CD14-positive monocyte (primary cell): ENCODE results near the gene SERPINB5. TPM values are rescaled to one million over a fixed set of nuclear protein-coding genes. Genes with fewer than 3 reads are reported as not detected.

ENCODE experiments used
- DNase-seq, 3 donors: peaks; one replicate each; pipeline ENCODE4 v3.0.0-alpha.2; 2011 to 2022
- H2AFZ ChIP-seq: 2 replicates; pipeline ENCODE4 v1.6.0; 2012; ENCODE audit warnings: mild to moderate bottlenecking, low read depth, low read length, inconsistent platforms; ENCODE audit not compliant: insufficient read depth, poor library complexity, severe bottlenecking
- H3K27ac ChIP-seq, 2 donors: 1 replicate in 1 of 2; 2 replicates in 1 of 2; pipeline ENCODE4 v1.5.1; 2012 to 2013; ENCODE audit warnings: low read length in 2 of 2, control low read depth in 1 of 2, inconsistent platforms in 1 of 2, low read depth in 1 of 2, mild to moderate bottlenecking in 1 of 2
- H3K27me3 ChIP-seq, 2 donors: one replicate each; pipeline versions ENCODE4 v1.6.0 to v1.6.1; 2011 to 2013; ENCODE audit warnings: low read length in 2 of 2; ENCODE audit not compliant: control insufficient read depth in 2 of 2, insufficient read depth in 2 of 2
- H3K36me3 ChIP-seq, 2 donors: replicated peaks in 1 of 2; 1 replicate in 1 of 2; 2 replicates in 1 of 2; pipeline versions ENCODE4 v1.5.1 to v1.6.1; 2012 to 2013; ENCODE audit warnings: low read length in 2 of 2, control low read depth in 1 of 2, inconsistent platforms in 1 of 2, mild to moderate bottlenecking in 1 of 2; ENCODE audit not compliant: insufficient read depth in 2 of 2, control insufficient read depth in 1 of 2
- H3K4me1 ChIP-seq, 2 donors: 1 replicate in 1 of 2; 2 replicates in 1 of 2; pipeline versions ENCODE4 v1.5.1 to v1.6.1; 2012 to 2013; ENCODE audit warnings: low read length in 2 of 2, control low read depth in 1 of 2, inconsistent platforms in 1 of 2, mild to moderate bottlenecking in 1 of 2, moderate library complexity in 1 of 2; ENCODE audit not compliant: insufficient read depth in 2 of 2, control insufficient read depth in 1 of 2
- H3K4me2 ChIP-seq: replicated peaks from 2 replicates; pipeline ENCODE3; 2012; ENCODE audit warnings: low read length, moderate library complexity, mild to moderate bottlenecking; ENCODE audit not compliant: poor library complexity, severe bottlenecking; ENCODE audit errors: extremely low read depth
- H3K4me3 ChIP-seq, 3 experiments: fragments of 200-600 bp in 1 of 3; sonication (generic) in 1 of 3; replicated peaks in 1 of 3; 1 replicate in 2 of 3; 2 replicates in 1 of 3; pipeline ENCODE4 v1.5.1; 2011 to 2013; ENCODE audit warnings: low read length in 3 of 3, mild to moderate bottlenecking in 3 of 3, control low read depth in 2 of 3, low read depth in 2 of 3, inconsistent platforms in 1 of 3, moderate library complexity in 1 of 3
- H3K79me2 ChIP-seq: 2 replicates; pipeline ENCODE4 v1.6.0; 2012; ENCODE audit warnings: mild to moderate bottlenecking, control low read depth, inconsistent platforms, low read length, moderate library complexity; ENCODE audit not compliant: insufficient read depth
- H3K9ac ChIP-seq: 2 replicates; pipeline ENCODE4 v1.6.0; 2017; ENCODE audit warnings: low read length, mild to moderate bottlenecking; ENCODE audit not compliant: insufficient read depth, poor library complexity, severe bottlenecking
- H3K9me3 ChIP-seq, 2 donors: replicated peaks in 1 of 2; 1 replicate in 1 of 2; 2 replicates in 1 of 2; pipeline versions ENCODE4 v1.5.1 to v1.6.1; 2012 to 2013; ENCODE audit warnings: low read length in 2 of 2, control low read depth in 1 of 2; ENCODE audit not compliant: control insufficient read depth in 1 of 2, insufficient read depth in 1 of 2
- H4K20me1 ChIP-seq: 2 replicates; pipeline ENCODE4 v1.6.0; 2012; ENCODE audit warnings: mild to moderate bottlenecking, low read length, control low read depth, moderate library complexity; ENCODE audit not compliant: insufficient read depth
- H3K27ac Mint-ChIP-seq, 7 donors: one replicate each; pipeline ENCODE4 v1.8.0; 2020; ENCODE audit warnings: mild to moderate bottlenecking in 7 of 7, mixed read lengths in 7 of 7, moderate library complexity in 6 of 7, inconsistent platforms in 2 of 7
- H3K27me3 Mint-ChIP-seq, 3 donors: one replicate each; pipeline ENCODE4 v1.8.0; 2021 to 2022; ENCODE audit warnings: low read depth in 3 of 3, mild to moderate bottlenecking in 3 of 3, mixed read lengths in 3 of 3, moderate library complexity in 3 of 3, inconsistent platforms in 1 of 3
- H3K36me3 Mint-ChIP-seq, 2 donors: one replicate each; pipeline ENCODE4 v1.8.0; 2020; ENCODE audit warnings: mixed read lengths in 2 of 2, inconsistent platforms in 1 of 2, mild to moderate bottlenecking in 1 of 2
- H3K4me1 Mint-ChIP-seq: one replicate; pipeline ENCODE4 v1.8.0; 2020; ENCODE audit warnings: mild to moderate bottlenecking, mixed read lengths
- H3K4me3 Mint-ChIP-seq, 2 donors: one replicate each; pipeline ENCODE4 v1.8.0; 2020; ENCODE audit warnings: mild to moderate bottlenecking in 2 of 2, mixed read lengths in 2 of 2, moderate library complexity in 1 of 2
- H3K9me3 Mint-ChIP-seq, 7 donors: one replicate each; pipeline ENCODE4 v1.8.0; 2020 to 2022; ENCODE audit warnings: mixed read lengths in 7 of 7, mild to moderate bottlenecking in 6 of 7, moderate library complexity in 6 of 7, inconsistent platforms in 2 of 7
- WGBS: methylation state at CpG from one replicate; pipeline ENCODE4 v1.1.5; 2013; ENCODE audit warnings: missing lambda C conversion rate; ENCODE audit not compliant: insufficient coverage; 5-methylcytosine and 5-hydroxymethylcytosine counted together
- intact Hi-C, 2 donors: fragments of 100-400 bp; cut with micrococcal nuclease; formaldehyde crosslinking; loops; one replicate each; pipeline versions ENCODE4 v1.15.0 to v1.15.1; 2023
- polyA plus RNA-seq, 3 donors: library from polyadenylated mRNA; depleted of rRNA in 1 of 3; unstranded in 2 of 3; stranded (reverse) in 1 of 3; fragments of 300-500 nt in 2 of 3; fragments of >200 nt in 1 of 3; fragmentation: Illumina TruSeq in 2 of 3; gene quantifications; 1 replicate in 2 of 3; 2 replicates in 1 of 3; pipeline ENCODE4 v1.2.3, GENCODE V29; 2012 to 2021
- TF ChIP-seq, protein P1 (sequence below): fragments of 200-600 bp; IDR thresholded peaks from one replicate; pipeline ENCODE4 v1.8.0; 2022; ENCODE audit warnings: antibody characterized with exemption, mild to moderate bottlenecking

Gene SERPINB5
- polyA plus RNA-seq, 3 donors: not detected

DNA sequence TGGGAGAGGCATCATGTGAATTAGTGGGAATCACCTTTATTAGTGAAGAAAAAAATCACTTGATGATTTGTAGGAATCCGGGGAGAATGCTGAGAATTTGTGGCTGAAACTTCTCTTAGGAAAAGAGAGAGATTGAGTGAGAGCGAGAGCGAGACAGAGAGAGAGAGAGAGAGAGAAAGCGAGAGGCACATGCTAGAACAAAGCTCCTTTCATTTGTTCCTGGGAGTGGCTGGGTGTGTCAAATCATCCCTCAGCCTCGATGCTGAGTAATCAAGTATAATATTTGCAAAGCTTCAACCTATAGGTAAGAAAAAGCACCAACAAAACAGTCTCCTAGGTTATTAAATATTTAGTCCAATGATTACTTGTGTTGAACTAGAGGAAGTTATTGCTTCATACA, 4.4 kb upstream of the SERPINB5 start:
- Mint-ChIP-seq H3K4me1 (no peaks in the 10 kb centered on the region), H3K36me3 (no peaks in the 10 kb centered on the region), H3K9me3 (peaks cover 0 to 2% (median 0%) of the 10 kb centered on the region in 7 donors), H3K27ac (no peak overlapping the region), H3K4me3 (no peak overlapping the region), H3K27me3 (peaks cover 0 to 2% (median 0%) of the 10 kb centered on the region in 3 donors)
- 93% methylated on average over 2 of the region's 5 CpGs for WGBS
- no peaks in the 10 kb centered on the region for H4K20me1 ChIP-seq
- H3K4me2 ChIP-seq: no peak overlapping the region
- TF ChIP-seq, protein P1, sequence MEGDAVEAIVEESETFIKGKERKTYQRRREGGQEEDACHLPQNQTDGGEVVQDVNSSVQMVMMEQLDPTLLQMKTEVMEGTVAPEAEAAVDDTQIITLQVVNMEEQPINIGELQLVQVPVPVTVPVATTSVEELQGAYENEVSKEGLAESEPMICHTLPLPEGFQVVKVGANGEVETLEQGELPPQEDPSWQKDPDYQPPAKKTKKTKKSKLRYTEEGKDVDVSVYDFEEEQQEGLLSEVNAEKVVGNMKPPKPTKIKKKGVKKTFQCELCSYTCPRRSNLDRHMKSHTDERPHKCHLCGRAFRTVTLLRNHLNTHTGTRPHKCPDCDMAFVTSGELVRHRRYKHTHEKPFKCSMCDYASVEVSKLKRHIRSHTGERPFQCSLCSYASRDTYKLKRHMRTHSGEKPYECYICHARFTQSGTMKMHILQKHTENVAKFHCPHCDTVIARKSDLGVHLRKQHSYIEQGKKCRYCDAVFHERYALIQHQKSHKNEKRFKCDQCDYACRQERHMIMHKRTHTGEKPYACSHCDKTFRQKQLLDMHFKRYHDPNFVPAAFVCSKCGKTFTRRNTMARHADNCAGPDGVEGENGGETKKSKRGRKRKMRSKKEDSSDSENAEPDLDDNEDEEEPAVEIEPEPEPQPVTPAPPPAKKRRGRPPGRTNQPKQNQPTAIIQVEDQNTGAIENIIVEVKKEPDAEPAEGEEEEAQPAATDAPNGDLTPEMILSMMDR: no peak
- intact Hi-C loops: no loop called here
- H3K36me3 ChIP-seq: no peaks in the 10 kb centered on the region
- no peaks in the 10 kb centered on the region for H3K27me3 ChIP-seq
- H3K9ac ChIP-seq: no peak overlapping the region
- DNase-seq: no peak
- H3K27ac ChIP-seq: no peak overlapping the region
- H3K4me3 ChIP-seq: no peak overlapping the region
- H3K79me2 ChIP-seq: no peaks in the 10 kb centered on the region
- no peak overlapping the region for H2AFZ ChIP-seq
- no peaks in the 10 kb centered on the region for H3K4me1 ChIP-seq
- H3K9me3 ChIP-seq: no peaks in the 10 kb centered on the region

DNA sequence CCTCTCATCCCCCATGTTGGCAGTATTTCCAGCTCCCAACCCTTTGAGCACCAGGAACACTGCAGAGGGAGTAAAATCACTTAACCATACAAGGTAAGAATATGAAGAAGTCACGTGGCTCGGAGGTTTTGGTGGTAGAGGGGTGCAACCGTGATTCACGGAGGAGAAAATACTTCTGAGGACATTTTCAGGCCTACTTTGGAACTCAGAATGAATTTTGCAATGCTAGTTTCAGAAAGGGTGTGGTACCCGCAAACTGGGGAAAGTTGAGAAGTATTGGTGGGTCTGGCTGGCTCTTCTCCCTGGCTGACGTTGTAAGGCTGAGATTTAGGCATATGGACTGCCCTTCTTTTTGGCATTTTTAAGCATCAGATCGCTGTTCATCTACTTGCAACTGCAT, 442 bp downstream of the SERPINB5 start:
- Histone ChIP-seq H3K4me2 (no peak overlapping the region), H3K4me1 (no peaks in the 10 kb centered on the region), H3K79me2 (no peaks in the 10 kb centered on the region), H3K27me3 (no peaks in the 10 kb centered on the region), H3K36me3 (no peaks in the 10 kb centered on the region), H4K20me1 (no peaks in the 10 kb centered on the region), H3K4me3 (no peak overlapping the region), H3K27ac (no peak overlapping the region), H3K9me3 (no peaks in the 10 kb centered on the region), H2AFZ (no peak overlapping the region), H3K9ac (no peak overlapping the region)
- WGBS: 86% methylated on average over 6 of the region's 7 CpGs
- no peak for DNase-seq
- TF ChIP-seq, protein P1: no peak
- Mint-ChIP-seq H3K4me1 (peaks cover 7% of the 10 kb centered on the region), H3K4me3 (no peak overlapping the region), H3K27me3 (no peaks in the 10 kb centered on the region), H3K27ac (no peak overlapping the region), H3K9me3 (no peaks in the 10 kb centered on the region), H3K36me3 (no peaks in the 10 kb centered on the region)
- intact Hi-C loops: no loop called here
